Mucosa of gallbladder (tissue), 1 donor: ENCODE measurements around the gene NAB1. TPM values are rescaled to one million over a fixed set of nuclear protein-coding genes. Genes with fewer than 3 reads are reported as not detected.
"Not testable (repeated sequence)": the region's sequence is repeated elsewhere in the genome, so short reads cannot be mapped to it uniquely, and the experiment has no call there.

Experiments used
- DNase-seq: peaks from one replicate; pipeline ENCODE4 v3.0.0-alpha.2; 2020; ENCODE audit warnings: low spot score
- total RNA-seq: library from RNA; stranded (reverse); gene quantifications from one replicate; pipeline ENCODE4 v1.2.1, GENCODE V29; 2021
- donor health status: DM: no; HTN: no; CAD: no.

NAB1 gene
- 29.9 TPM for total RNA-seq

- DNase-seq, result peak; percentile 19
Measured at GRCh38 chr2:190649035-190649797, at the start of gene NAB1. TSS of gene NAB1 (plus strand) at chr2:190649083. CDS start at chr2:190659177, 10,094 bp downstream.

GRCh38 chr2:190599546-190600220 is 49.2 kb upstream of the NAB1 start:
- no peak for DNase-seq

DNA sequence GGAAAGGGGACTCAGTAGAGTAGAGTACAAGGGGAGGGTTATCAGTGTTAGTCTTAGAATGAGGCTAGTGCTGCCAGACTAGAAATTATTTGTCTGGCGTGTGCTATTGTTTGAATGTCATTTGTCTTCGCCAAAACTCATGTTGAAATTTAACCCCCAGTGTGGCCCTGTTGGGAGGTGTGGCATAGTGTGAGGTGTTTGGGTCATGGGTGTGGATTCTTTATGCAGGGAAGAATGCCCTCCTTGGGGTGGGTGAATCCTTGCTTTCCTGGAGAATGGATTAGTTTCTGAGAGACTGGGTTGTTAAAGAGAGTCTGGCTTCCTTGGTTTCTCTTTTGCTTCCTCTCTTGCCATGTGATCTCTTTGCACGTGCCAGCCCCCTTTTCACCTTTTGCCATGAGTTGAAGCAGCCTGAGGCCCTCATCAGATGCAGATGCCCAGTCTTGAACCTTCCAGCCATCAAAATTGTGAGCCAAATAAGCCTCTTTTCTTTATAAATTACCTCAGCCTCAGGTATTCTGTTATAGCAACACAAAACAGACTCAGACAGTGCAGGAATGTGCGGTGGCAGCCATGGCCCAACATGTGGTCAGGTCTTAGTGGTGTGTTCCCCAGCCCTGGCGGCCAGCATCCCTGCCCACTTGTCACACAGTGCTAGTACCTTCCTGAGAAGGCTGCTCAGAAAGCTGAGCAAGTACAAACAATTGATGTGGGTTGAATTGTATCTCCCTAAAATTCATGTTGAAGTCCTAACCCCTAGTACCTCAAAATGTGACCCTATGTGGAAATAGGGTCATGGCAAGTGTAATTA is 48.4 kb upstream of the NAB1 start:
- DNase-seq, result no peak

- no peak for DNase-seq
Measured at GRCh38 chr2:190603374-190603773, 45.5 kb upstream of the NAB1 start.

DNA sequence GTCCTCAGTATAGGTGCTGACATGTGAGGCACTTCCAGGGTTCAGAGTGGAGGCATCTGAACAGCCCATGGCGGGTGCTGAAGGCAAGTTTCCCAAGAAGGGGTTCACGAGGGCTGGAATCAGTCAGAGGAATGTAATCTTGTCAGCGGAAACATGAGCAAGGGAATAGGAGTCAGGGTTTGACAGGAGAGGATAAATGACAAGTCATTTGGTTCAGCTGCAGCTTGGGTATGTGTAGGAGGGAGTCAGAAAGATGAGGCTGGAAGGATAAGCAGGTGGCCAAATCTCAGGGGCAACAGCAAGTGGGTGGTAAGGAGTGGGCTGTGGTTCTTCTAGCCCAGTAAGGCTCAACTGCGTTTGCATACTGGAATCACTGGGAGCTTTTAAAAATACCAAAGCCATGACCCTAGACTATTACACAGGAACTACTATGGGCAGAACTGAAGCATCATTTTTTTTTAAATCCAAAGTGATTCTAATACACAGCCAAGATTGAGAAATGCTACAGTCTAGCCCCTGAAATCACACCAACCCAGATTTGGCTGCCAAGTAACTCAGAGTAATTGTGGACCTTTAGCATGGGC is 41.8 kb upstream of the NAB1 start:
- no peak for DNase-seq

- DNase-seq, result no peak
Measured at GRCh38 chr2:190607657-190608357, 41.1 kb upstream of the NAB1 start.

GRCh38 chr2:190608863-190609262 is 40.0 kb upstream of the NAB1 start:
- not testable (repeated sequence) for DNase-seq

GRCh38 chr2:190609397-190609796 is 39.5 kb upstream of the NAB1 start:
- not testable (repeated sequence) for DNase-seq

GRCh38 chr2:190610528-190610927 is 38.4 kb upstream of the NAB1 start:
- not testable (repeated sequence) for DNase-seq

- DNase-seq, result no peak
Measured at GRCh38 chr2:190615555-190616200, 33.2 kb upstream of the NAB1 start.

- no peak for DNase-seq
Measured at GRCh38 chr2:190618030-190618429, 30.9 kb upstream of the NAB1 start.

DNA sequence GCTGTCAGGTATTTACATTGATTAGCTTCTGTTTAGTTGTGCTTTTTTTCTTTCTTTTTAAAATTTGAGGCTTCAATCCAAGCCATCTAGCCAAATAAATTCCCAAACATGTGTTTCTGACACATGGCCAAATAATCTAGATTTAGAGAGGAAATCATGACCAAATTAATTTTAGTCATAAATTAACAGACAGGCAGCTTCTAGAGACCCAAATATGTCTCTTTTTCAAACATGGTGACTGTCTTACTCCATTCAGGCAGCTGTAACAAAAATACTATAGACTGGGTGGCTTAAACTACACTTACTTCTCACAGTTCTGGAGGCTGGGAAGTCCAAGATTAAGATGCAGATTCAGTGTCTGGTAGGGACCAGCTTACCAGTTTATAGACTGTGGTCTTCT is 23.2 kb upstream of the NAB1 start:
- DNase-seq, result no peak

- no peak for DNase-seq
Measured at GRCh38 chr2:190626641-190627210, 22.2 kb upstream of the NAB1 start.

- no peak for DNase-seq
Measured at GRCh38 chr2:190627448-190628412, 21.2 kb upstream of the NAB1 start.

- no peak for DNase-seq
Measured at GRCh38 chr2:190628591-190629319, 20.1 kb upstream of the NAB1 start.

DNA sequence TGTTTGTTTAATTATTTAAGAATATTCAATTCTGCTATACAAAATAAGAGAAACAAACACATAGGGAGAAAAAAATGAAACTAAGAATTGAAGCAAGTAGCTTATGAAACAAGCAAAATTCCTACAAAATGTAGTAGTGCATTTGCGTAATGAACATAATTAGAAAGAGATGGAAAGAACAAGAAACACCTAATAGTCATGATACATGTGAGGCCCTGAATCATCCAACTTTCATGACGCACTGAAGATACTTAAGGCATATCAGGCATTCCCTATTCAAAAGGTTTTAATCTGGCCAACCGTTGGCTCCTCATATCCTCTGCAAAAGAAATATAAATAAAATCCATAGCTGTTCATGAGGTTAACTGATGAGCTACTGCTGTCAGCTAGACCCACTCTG is 14.5 kb upstream of the NAB1 start:
- no peak for DNase-seq

DNA sequence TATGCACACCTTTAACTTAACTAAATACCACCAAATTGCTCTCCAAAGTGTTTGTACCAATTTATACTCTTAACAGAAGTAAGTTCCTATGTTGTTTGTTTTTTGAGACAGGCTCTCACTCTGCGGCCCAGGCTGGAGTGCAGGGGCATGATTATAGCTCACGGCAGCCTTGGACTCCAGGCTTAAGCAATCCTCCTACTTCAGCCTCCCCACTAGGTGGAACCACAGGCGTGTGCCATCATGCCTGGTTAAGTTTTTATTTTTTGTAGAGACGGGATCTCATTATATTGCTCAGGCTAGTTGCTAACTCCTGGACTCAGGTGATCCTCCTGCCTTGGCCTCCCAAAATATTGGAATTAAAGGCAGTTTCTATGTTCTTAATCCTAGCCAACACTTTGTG is 13.1 kb upstream of the NAB1 start:
- no peak for DNase-seq

DNA sequence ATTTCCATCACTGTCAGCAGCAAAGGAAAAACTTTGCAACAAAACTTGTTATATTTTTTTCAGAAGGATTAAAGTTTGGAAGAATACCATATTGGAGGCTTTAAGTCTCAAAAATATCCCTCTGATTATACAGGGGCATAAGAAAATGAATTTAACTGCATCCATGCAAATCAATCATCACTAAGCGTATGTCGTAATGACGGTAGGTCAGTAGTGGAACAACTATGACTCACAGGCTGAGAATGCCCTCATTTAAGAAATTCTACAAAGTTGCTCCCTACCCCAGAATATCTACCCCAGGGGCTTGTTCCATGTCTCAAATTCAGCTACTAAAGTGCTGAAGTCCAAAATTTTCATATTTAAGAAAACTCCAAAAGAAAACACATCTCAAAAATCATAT is 12.5 kb upstream of the NAB1 start:
- DNase-seq, result no peak

DNA sequence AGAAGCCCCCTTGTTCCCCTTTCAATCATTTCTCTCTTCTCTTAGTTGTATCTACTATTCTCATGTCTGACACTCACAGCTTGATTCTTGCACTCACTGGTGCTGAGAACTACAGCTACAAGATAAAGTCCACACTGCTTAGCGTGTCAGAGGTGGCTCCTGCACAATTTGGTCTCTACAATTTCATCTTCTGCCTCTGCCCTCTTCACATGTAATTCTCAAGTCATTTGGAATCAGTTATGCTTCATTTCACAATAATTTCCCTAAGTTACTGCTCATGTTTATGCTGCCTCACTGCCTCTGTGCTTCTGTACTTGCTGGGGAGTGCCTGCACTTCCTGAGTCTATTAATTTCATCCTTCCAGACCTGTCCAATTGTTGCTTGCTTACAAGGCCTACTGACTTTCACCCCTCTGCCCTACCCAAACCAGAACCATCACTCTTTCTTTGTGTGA is 11.6 kb upstream of the NAB1 start:
- DNase-seq, result no peak
